K562 (cell line): ENCODE results near the gene CARM1. TPM values are rescaled to one million over a fixed set of nuclear protein-coding genes. Genes with fewer than 3 reads are reported as not detected.

ENCODE experiments used
- AFF4 ChIP-seq: sonication (generic); formaldehyde crosslinking; IDR thresholded peaks from 2 replicates; pipeline ENCODE4 v1.8.0; 2023; ENCODE audit warnings: mild to moderate bottlenecking, missing genetic modification reagents
- ETV5 ChIP-seq: sonication (generic); formaldehyde crosslinking; IDR thresholded peaks from 2 replicates; pipeline ENCODE4 v1.4.0; 2020; ENCODE audit warnings: low read depth, mild to moderate bottlenecking, missing genetic modification reagents
- GATA2 ChIP-seq: sonication (generic); formaldehyde crosslinking; IDR thresholded peaks from 2 replicates; pipeline ENCODE4 v1.4.0; 2020; ENCODE audit warnings: mild to moderate bottlenecking, missing genetic modification reagents
- NFIC ChIP-seq: fragments of 450-650 bp; IDR thresholded peaks from 2 replicates; pipeline ENCODE4 v1.6.1; 2017; ENCODE audit warnings: mild to moderate bottlenecking, inconsistent platforms
- NR2C1 ChIP-seq, 2 experiments: fragments of 450-650 bp; IDR thresholded peaks; 2 replicates each; pipeline ENCODE4 v1.6.1; 2017; ENCODE audit warnings: mild to moderate bottlenecking in 2 of 2, antibody characterized with exemption in 1 of 2, inconsistent platforms in 1 of 2, missing compliant biosample characterization in 1 of 2, missing genetic modification characterization in 1 of 2
- PURB ChIP-seq: sonication (generic); formaldehyde crosslinking; IDR thresholded peaks from 2 replicates; pipeline ENCODE4 v1.9.0; 2021; ENCODE audit warnings: low read depth, mild to moderate bottlenecking, missing genetic modification reagents
- RBM17 ChIP-seq: fragments of 200-400 bp; formaldehyde crosslinking; IDR thresholded peaks from 2 replicates; pipeline ENCODE4 v1.6.1; 2017; ENCODE audit warnings: low read depth, mild to moderate bottlenecking, low read length, borderline replicate concordance
- TAF15 ChIP-seq: fragments of 200-400 bp; formaldehyde crosslinking; IDR thresholded peaks from 2 replicates; pipeline ENCODE4 v1.6.1; 2017; ENCODE audit warnings: mild to moderate bottlenecking, low read depth, low read length, moderate library complexity
- ZNF12 ChIP-seq: sonication (generic); formaldehyde crosslinking; IDR thresholded peaks from 2 replicates; pipeline ENCODE4 v1.4.0; 2020; ENCODE audit warnings: mild to moderate bottlenecking, missing genetic modification reagents
- ZNF668 ChIP-seq: fragments of 250-450 bp; sonication (Bioruptor Pico); IDR thresholded peaks from 2 replicates; pipeline ENCODE4 v1.8.0; 2022; ENCODE audit warnings: mild to moderate bottlenecking, inconsistent platforms
- polyA plus RNA-seq, 8 experiments: library from polyadenylated mRNA; depleted of rRNA in 4 of 8; stranded (reverse) in 5 of 8; unstranded in 3 of 8; fragments of >200 nt; fragmentation: Nextera tagmentation in 2 of 8; fragmentation: Illumina TruSeq in 1 of 8; extraction: Ambion mirVana in 2 of 8; extraction: Trizol in 1 of 8; gene quantifications; 2 replicates each; pipeline versions ENCODE4 v1.2.1 to v1.2.3, GENCODE V29; 2011 to 2014; ENCODE audit warnings: inconsistent platforms in 1 of 8, missing spikeins in 1 of 8
- total RNA-seq, 7 experiments: library from RNA; depleted of rRNA in 6 of 7; stranded (reverse); fragments of >200 nt in 6 of 7; fragmentation: Illumina TruSeq in 2 of 7; extraction: Trizol in 2 of 7; gene quantifications; 2 replicates each; pipeline versions ENCODE4 v1.2.1 to v1.2.3, GENCODE V29; 2011 to 2021; ENCODE audit warnings: low replicate concordance in 1 of 7
- TF ChIP-seq, protein P1 (sequence below), 2 experiments: fragments of 450-650 bp in 1 of 2; sonication (generic) in 1 of 2; formaldehyde crosslinking in 1 of 2; IDR thresholded peaks in 1 of 2; conservative IDR thresholded peaks in 1 of 2; 2 replicates each; pipeline versions ENCODE4 v1.6.1 to v1.8.1; 2016 to 2023; ENCODE audit warnings: mild to moderate bottlenecking in 2 of 2, moderate library complexity in 2 of 2, inconsistent platforms in 1 of 2, missing genetic modification reagents in 1 of 2

CARM1 gene
- total and polyA plus RNA-seq, 9 of the 15 experiments (the other 6 are each of a cell fraction or from before 2014, with no cell fraction given), result 0.36 to 86.0 (median 29.7) TPM

DNA sequence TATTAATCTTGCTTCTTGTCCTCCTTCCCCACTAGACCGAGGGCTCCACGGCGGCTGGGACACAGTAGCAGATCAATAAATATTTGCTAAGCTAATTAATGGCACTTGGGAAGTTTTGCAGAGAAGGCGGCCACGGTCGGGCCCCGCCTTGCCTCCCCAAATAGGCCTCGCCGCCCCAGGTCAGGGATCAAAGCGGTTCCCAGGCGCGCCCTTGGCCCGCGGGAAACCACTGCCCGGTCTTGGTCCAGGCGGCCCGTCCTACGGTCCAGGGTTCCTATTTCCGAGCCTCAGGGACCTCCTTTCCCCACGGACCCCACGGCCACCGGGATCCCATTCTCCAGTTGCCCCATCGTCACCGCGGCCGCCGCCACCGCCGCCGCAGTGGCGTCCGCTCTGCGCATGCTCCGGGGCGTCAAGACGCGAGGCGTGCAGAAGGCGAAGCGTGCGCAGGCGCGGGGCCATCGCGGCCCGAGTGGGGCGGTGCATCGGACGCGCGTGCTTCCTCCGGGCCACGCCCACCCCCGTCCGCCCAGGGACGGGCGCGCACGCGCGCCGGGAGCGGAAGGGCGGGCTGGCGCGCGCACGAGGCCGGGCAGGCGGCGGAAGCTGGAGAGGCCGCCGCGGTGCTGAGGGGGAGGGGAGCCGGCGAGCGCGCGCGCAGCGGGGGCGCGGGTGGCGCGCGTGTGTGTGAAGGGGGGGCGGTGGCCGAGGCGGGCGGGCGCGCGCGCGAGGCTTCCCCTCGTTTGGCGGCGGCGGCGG, 89.1 kb downstream of the CARM1 start, which contains the start of gene SMARCA4 (continued):
- 0 out of 2 replicates have a peak, but pooled peaks have one; percentile 37 for TF ChIP-seq AFF4 (CRISPR knock-in tag)
- no peak for TF ChIP-seq NR2C1 (IDR thresholded peaks at IDR 0.05)
- TF ChIP-seq NR2C1 (tag; IDR thresholded peaks at IDR 0.05), result 0 out of 2 replicates have a peak, but pooled peaks have one; percentile 22
- no peak for TF ChIP-seq ETV5 (CRISPR knock-in tag)
- no peak for TF ChIP-seq RBM17
- TF ChIP-seq, protein P1, sequence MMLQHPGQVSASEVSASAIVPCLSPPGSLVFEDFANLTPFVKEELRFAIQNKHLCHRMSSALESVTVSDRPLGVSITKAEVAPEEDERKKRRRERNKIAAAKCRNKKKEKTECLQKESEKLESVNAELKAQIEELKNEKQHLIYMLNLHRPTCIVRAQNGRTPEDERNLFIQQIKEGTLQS (IDR thresholded peaks at IDR 0.05), result no peak
- TF ChIP-seq, protein P1 (CRISPR knock-in tag; conservative IDR thresholded peaks at IDR 0.05), result no peak
- TF ChIP-seq PURB (CRISPR knock-in tag), result no peak
- TF ChIP-seq TAF15, result no peak
- no peak for TF ChIP-seq GATA2
- no peak for TF ChIP-seq ZNF668 (CRISPR knock-in tag)
- TF ChIP-seq NFIC, result peak; percentile 36; the same call in 1 of the 2 replicates
- TF ChIP-seq ZNF12, result peak; percentile 62; the same call in 1 of the 2 replicates
